GM12878 (cell line): ENCODE results near the gene DCT. TPM values are rescaled to one million over a fixed set of nuclear protein-coding genes. Genes with fewer than 3 reads are reported as not detected.

ENCODE experiments used
- ATAC-seq: fragments of 200-7000 bp; cut with Tn5 transposase; 3 replicates; pipeline ENCODE4 v1.9.1; 2020; ENCODE audit warnings: mild to moderate bottlenecking, moderate library complexity
- BruUV-seq: library from RNA; stranded (reverse); fragments of 400-500 nt; replicated peaks from 2 replicates; lab custom pipeline; 2021; lab: Mats Ljungman, UMichigan
- CTCF ChIA-PET: fragments of 300-600 bp; sonication (Branson Sonifier 250); formaldehyde crosslinking; extraction: SDS; loops from one replicate; lab custom pipeline; 2021; ENCODE audit warnings: inconsistent platforms; lab: Yijun Ruan, JAX
- POLR2A ChIA-PET: fragments of 350-600 bp; formaldehyde crosslinking; extraction: SDS; loops from one replicate; lab custom pipeline; 2021; ENCODE audit warnings: inconsistent platforms; lab: Charles Lee
- RAD21 ChIA-PET: fragments of 300-600 bp; sonication (Branson Sonifier 250); formaldehyde crosslinking; loops from one replicate; lab custom pipeline; 2023; ENCODE audit warnings: antibody characterized with exemption; ENCODE audit not compliant: unreplicated experiment; lab: Charles Lee
- SMC1A ChIA-PET: fragments of 300-600 bp; sonication (Branson Sonifier 250); formaldehyde crosslinking; loops from one replicate; lab custom pipeline; 2023; ENCODE audit not compliant: unreplicated experiment, uncharacterized antibody; lab: Charles Lee
- DNase-seq: peaks from one replicate; pipeline ENCODE4 v3.0.0-alpha.2; 2011; ENCODE audit warnings: low read depth, low spot score
- FAIRE-seq: peaks from 3 replicates; lab custom pipeline; 2011; peaks lifted over from hg19 to GRCh38; lab: Jason Lieb, UNC
- H2AFZ ChIP-seq: 2 replicates; pipeline ENCODE4 v1.6.0; 2011; ENCODE audit warnings: low read depth, low read length, control low read depth; ENCODE audit not compliant: control insufficient read depth
- H3K27ac ChIP-seq: 2 replicates; pipeline ENCODE4 v1.5.1; 2011; ENCODE audit warnings: control low read depth; ENCODE audit not compliant: control insufficient read depth, insufficient read depth
- H3K27me3 ChIP-seq, 2 experiments: replicated peaks in 1 of 2; 2 replicates each; pipeline versions ENCODE4 v1.6.0 to v1.6.1; 2011; ENCODE audit warnings: low read length in 1 of 2; ENCODE audit not compliant: control insufficient read depth in 2 of 2, insufficient read depth in 2 of 2
- H3K36me3 ChIP-seq, 2 experiments: 2 replicates each; pipeline ENCODE4 v1.5.1; 2011; ENCODE audit warnings: low read length in 1 of 2; ENCODE audit not compliant: control insufficient read depth in 2 of 2, insufficient read depth in 2 of 2
- H3K4me1 ChIP-seq: 2 replicates; pipeline ENCODE4 v1.6.1; 2011; ENCODE audit warnings: mild to moderate bottlenecking, low read length, moderate library complexity, mixed read lengths; ENCODE audit not compliant: control insufficient read depth, insufficient read depth
- H3K4me2 ChIP-seq: 2 replicates; pipeline ENCODE4 v1.6.0; 2011; ENCODE audit warnings: control low read depth; ENCODE audit not compliant: control insufficient read depth, insufficient read depth
- H3K4me3 ChIP-seq: fragments of 200-600 bp; sonication (generic); 2 replicates; pipeline ENCODE4 v1.5.1; 2016
- H3K79me2 ChIP-seq: 2 replicates; pipeline ENCODE4 v1.6.0; 2011; ENCODE audit warnings: low read length; ENCODE audit not compliant: control insufficient read depth, insufficient read depth
- H3K9ac ChIP-seq: 2 replicates; pipeline ENCODE4 v1.8.0; 2011; ENCODE audit warnings: low read length, control low read depth, mixed read lengths; ENCODE audit not compliant: control insufficient read depth, insufficient read depth
- H3K9me3 ChIP-seq: replicated peaks from 3 replicates; pipeline ENCODE4 v1.5.1; 2011; ENCODE audit warnings: mild to moderate bottlenecking, low read length; ENCODE audit not compliant: control insufficient read depth, insufficient read depth
- H4K20me1 ChIP-seq: 2 replicates; pipeline ENCODE4 v1.6.0; 2011; ENCODE audit not compliant: control insufficient read depth, insufficient read depth
- EZH2 ChIP-seq: IDR thresholded peaks from 2 replicates; pipeline ENCODE4 v1.6.1; 2012; ENCODE audit warnings: low read depth, mild to moderate bottlenecking, control low read depth, inconsistent platforms, low read length, borderline replicate concordance; ENCODE audit not compliant: control insufficient read depth
- FOXK2 ChIP-seq: fragments of 450-650 bp; IDR thresholded peaks from 2 replicates; pipeline ENCODE4 v1.6.1; 2017; ENCODE audit warnings: mild to moderate bottlenecking, moderate library complexity
- JUND ChIP-seq: IDR thresholded peaks from 2 replicates; pipeline ENCODE4 v1.6.1; 2012; ENCODE audit warnings: low read depth, mild to moderate bottlenecking, low read length, improper control_type of control experiment, moderate library complexity
- MTA2 ChIP-seq: fragments of 450-650 bp; IDR thresholded peaks from 2 replicates; pipeline ENCODE4 v1.6.1; 2016; ENCODE audit warnings: low read depth, mild to moderate bottlenecking, moderate library complexity
- MTA3 ChIP-seq: IDR thresholded peaks from 2 replicates; pipeline ENCODE4 v1.6.1; 2012; ENCODE audit warnings: low read length, inconsistent platforms, borderline replicate concordance
- MYB ChIP-seq: fragments of 150-350 bp; IDR thresholded peaks from 2 replicates; pipeline ENCODE4 v1.6.1; 2014; ENCODE audit warnings: mild to moderate bottlenecking, low read depth, low read length, borderline replicate concordance
- NR2F1 ChIP-seq: fragments of 450-650 bp; conservative IDR thresholded peaks from 2 replicates; pipeline ENCODE4 v1.6.1; 2017; ENCODE audit warnings: mild to moderate bottlenecking
- RUNX3 ChIP-seq: IDR thresholded peaks from 2 replicates; pipeline ENCODE4 v1.6.1; 2012; ENCODE audit warnings: low read length, inconsistent platforms
- SIX5 ChIP-seq: IDR thresholded peaks from 2 replicates; pipeline ENCODE4 v1.6.1; 2011; ENCODE audit warnings: mild to moderate bottlenecking, low read depth, low read length, moderate library complexity; ENCODE audit not compliant: severe bottlenecking
- SKIL ChIP-seq: fragments of 450-650 bp; IDR thresholded peaks from 2 replicates; pipeline ENCODE4 v1.6.1; 2017; ENCODE audit warnings: mild to moderate bottlenecking, low read depth, inconsistent platforms; ENCODE audit not compliant: poor library complexity, severe bottlenecking
- ZBTB40 ChIP-seq: fragments of 450-650 bp; IDR thresholded peaks from 2 replicates; pipeline ENCODE4 v1.6.1; 2016; ENCODE audit warnings: mild to moderate bottlenecking, moderate library complexity, borderline replicate concordance
- WGBS: methylation state at CpG from one replicate; pipeline ENCODE4 v1.1.6; 2016; ENCODE audit warnings: low lambda C conversion rate; ENCODE audit not compliant: insufficient replicate concordance, insufficient coverage; ENCODE audit errors: missing lambda C conversion rate; 5-methylcytosine and 5-hydroxymethylcytosine counted together
- in situ Hi-C: fragments of 300-500 bp; cut with MboI; formaldehyde crosslinking; loops from 9 replicates; pipeline ENCODE4 v1.14.3; 2018; ENCODE audit warnings: mixed read lengths
- intact Hi-C: fragments of 100-400 bp; cut with micrococcal nuclease; formaldehyde crosslinking; loops from one replicate; pipeline ENCODE4 v1.14.2; 2022; ENCODE audit not compliant: unreplicated experiment
- polyA plus RNA-seq, 11 experiments: library from polyadenylated mRNA; depleted of rRNA in 4 of 11; unstranded in 6 of 11; stranded (reverse) in 5 of 11; fragments of >200 nt; fragmentation: Nextera tagmentation in 4 of 11; fragmentation: Illumina TruSeq in 1 of 11; extraction: Ambion mirVana in 4 of 11; extraction: Trizol in 1 of 11; gene quantifications; 1 replicate in 1 of 11; 2 replicates in 10 of 11; pipeline versions ENCODE4 v1.2.1 to v1.2.3, GENCODE V29; 2011 to 2016; ENCODE audit warnings: inconsistent platforms in 2 of 11, missing spikeins in 2 of 11, low read depth in 1 of 11
- total RNA-seq, 4 experiments: library from RNA; depleted of rRNA in 3 of 4; stranded (reverse); fragments of >200 nt in 3 of 4; fragmentation: Illumina TruSeq in 1 of 4; extraction: Trizol in 1 of 4; gene quantifications; 2 replicates each; pipeline versions ENCODE4 v1.2.1 to v1.2.3, GENCODE V29; 2013 to 2021
- TF ChIP-seq, protein P1 (sequence below): fragments of 450-650 bp; IDR thresholded peaks from 2 replicates; pipeline ENCODE4 v1.6.1; 2016; ENCODE audit warnings: mild to moderate bottlenecking
- TF ChIP-seq, protein P2 (sequence below): IDR thresholded peaks from 2 replicates; pipeline ENCODE4 v1.6.1; 2012; ENCODE audit warnings: mild to moderate bottlenecking, low read depth, low read length

The DCT gene
- total and polyA plus RNA-seq, 10 of the 15 experiments (the other 5 are each of a cell fraction or from before 2014, with no cell fraction given): 0.04 to 0.29 TPM; not detected in 8

DNA sequence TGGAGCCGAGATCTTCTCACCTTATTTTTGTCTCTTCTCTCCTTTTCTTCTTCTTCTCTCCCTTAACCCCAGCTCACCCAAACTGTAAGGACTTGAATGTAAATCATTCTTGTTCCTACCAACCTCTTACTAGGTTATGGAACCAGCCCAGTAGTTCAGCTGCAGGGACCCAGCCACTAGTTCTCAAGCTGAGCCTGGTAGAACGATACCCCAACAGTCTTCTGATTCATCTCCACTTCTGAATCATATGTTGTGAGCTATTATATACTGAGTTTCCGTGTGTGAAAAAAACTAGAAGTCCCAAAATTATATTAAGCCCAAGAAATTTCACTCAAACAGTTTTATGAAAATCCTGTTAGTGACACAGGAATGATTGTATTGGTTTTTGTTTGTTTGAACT, 67.7 kb downstream of the DCT start:
- H3K9ac ChIP-seq: no peak overlapping the region
- H2AFZ ChIP-seq: no peak overlapping the region
- DNase-seq (no peak), ATAC-seq (no peak), FAIRE-seq (no peak)
- H3K4me1 ChIP-seq: no peaks in the 10 kb centered on the region
- H3K36me3 ChIP-seq: no peaks in the 10 kb centered on the region
- BruUV-seq: no TSS peak
- SMC1A ChIA-PET: interaction anchor here (0.8 kb wide), 1 partner anchor 14 kb away, joined by 3 read pairs; no protein-coding TSS in a partner anchor
- WGBS: 2% methylated on average over 3 of the region's 3 CpGs
- H3K27ac ChIP-seq: no peak overlapping the region
- no peaks in the 10 kb centered on the region for H3K27me3 ChIP-seq
- no peaks in the 10 kb centered on the region for H3K79me2 ChIP-seq
- intact Hi-C loops: no loop called here
- H3K9me3 ChIP-seq: no peaks in the 10 kb centered on the region
- no peaks in the 10 kb centered on the region for H4K20me1 ChIP-seq
- in situ Hi-C loops: no loop called here
- no peak overlapping the region for H3K4me2 ChIP-seq
- CTCF ChIA-PET: interaction anchor here (0.6 kb wide), 1 partner anchor 42 kb away, joined by 3 read pairs; no protein-coding TSS in a partner anchor
- RAD21 ChIA-PET: no interaction called here
- POLR2A ChIA-PET: interaction anchor here (0.5 to 0.6 kb wide), 2 partner anchors 137 to 195 kb away, joined by 3 read pairs; no protein-coding TSS in a partner anchor
- no peak overlapping the region for H3K4me3 ChIP-seq
- no peak for TF ChIP-seq MYB
- TF ChIP-seq NR2F1: no peak
- TF ChIP-seq MTA3: no peak
- TF ChIP-seq, protein P1, sequence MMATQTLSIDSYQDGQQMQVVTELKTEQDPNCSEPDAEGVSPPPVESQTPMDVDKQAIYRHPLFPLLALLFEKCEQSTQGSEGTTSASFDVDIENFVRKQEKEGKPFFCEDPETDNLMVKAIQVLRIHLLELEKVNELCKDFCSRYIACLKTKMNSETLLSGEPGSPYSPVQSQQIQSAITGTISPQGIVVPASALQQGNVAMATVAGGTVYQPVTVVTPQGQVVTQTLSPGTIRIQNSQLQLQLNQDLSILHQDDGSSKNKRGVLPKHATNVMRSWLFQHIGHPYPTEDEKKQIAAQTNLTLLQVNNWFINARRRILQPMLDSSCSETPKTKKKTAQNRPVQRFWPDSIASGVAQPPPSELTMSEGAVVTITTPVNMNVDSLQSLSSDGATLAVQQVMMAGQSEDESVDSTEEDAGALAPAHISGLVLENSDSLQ: no peak
- no peak for TF ChIP-seq MTA2
- TF ChIP-seq JUND: no peak
- TF ChIP-seq SKIL: no peak
- no peak for TF ChIP-seq SIX5
- TF ChIP-seq EZH2: no peak
- no peak for TF ChIP-seq RUNX3
- no peak for TF ChIP-seq FOXK2
- TF ChIP-seq ZBTB40: no peak
- TF ChIP-seq, protein P2, sequence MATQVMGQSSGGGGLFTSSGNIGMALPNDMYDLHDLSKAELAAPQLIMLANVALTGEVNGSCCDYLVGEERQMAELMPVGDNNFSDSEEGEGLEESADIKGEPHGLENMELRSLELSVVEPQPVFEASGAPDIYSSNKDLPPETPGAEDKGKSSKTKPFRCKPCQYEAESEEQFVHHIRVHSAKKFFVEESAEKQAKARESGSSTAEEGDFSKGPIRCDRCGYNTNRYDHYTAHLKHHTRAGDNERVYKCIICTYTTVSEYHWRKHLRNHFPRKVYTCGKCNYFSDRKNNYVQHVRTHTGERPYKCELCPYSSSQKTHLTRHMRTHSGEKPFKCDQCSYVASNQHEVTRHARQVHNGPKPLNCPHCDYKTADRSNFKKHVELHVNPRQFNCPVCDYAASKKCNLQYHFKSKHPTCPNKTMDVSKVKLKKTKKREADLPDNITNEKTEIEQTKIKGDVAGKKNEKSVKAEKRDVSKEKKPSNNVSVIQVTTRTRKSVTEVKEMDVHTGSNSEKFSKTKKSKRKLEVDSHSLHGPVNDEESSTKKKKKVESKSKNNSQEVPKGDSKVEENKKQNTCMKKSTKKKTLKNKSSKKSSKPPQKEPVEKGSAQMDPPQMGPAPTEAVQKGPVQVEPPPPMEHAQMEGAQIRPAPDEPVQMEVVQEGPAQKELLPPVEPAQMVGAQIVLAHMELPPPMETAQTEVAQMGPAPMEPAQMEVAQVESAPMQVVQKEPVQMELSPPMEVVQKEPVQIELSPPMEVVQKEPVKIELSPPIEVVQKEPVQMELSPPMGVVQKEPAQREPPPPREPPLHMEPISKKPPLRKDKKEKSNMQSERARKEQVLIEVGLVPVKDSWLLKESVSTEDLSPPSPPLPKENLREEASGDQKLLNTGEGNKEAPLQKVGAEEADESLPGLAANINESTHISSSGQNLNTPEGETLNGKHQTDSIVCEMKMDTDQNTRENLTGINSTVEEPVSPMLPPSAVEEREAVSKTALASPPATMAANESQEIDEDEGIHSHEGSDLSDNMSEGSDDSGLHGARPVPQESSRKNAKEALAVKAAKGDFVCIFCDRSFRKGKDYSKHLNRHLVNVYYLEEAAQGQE: no peak
